H9 (cell line): ENCODE measurements around the gene SEMA3C. TPM values are rescaled to one million over a fixed set of nuclear protein-coding genes. Genes with fewer than 3 reads are reported as not detected.

Experiments
- DNase-seq: peaks from one replicate; pipeline ENCODE4 v3.0.0-alpha.2; 2017
- H2AFZ ChIP-seq: one replicate; pipeline ENCODE4 v1.6.1; 2013; ENCODE audit warnings: mild to moderate bottlenecking, low read length, control low read depth, moderate library complexity
- H2AK5ac ChIP-seq: 2 replicates; pipeline ENCODE4 v1.6.1; 2013; ENCODE audit warnings: low read length, control low read depth, mixed read lengths; ENCODE audit not compliant: insufficient read length
- H2BK120ac ChIP-seq: one replicate; pipeline ENCODE4 v1.6.1; 2013; ENCODE audit warnings: low read depth, mild to moderate bottlenecking, low read length, control low read depth, inconsistent platforms; ENCODE audit not compliant: poor library complexity, severe bottlenecking
- H2BK12ac ChIP-seq: 2 replicates; pipeline ENCODE4 v1.6.1; 2013; ENCODE audit warnings: low read length, control low read depth, mixed read lengths, low read depth; ENCODE audit not compliant: insufficient read length
- H2BK15ac ChIP-seq: 2 replicates; pipeline ENCODE4 v1.6.1; 2013; ENCODE audit warnings: low read depth, low read length, control low read depth
- H2BK20ac ChIP-seq: one replicate; pipeline ENCODE4 v1.6.1; 2013; ENCODE audit warnings: low read depth, mild to moderate bottlenecking, low read length, control low read depth, inconsistent platforms; ENCODE audit not compliant: poor library complexity, severe bottlenecking
- H2BK5ac ChIP-seq: 2 replicates; pipeline ENCODE4 v1.6.1; 2013; ENCODE audit warnings: low read length, control low read depth, mixed read lengths; ENCODE audit not compliant: insufficient read length
- H3K14ac ChIP-seq: 2 replicates; pipeline ENCODE4 v1.6.1; 2013; ENCODE audit warnings: low read length, control low read depth; ENCODE audit not compliant: insufficient read depth
- H3K18ac ChIP-seq: 2 replicates; pipeline ENCODE4 v1.6.1; 2013; ENCODE audit warnings: low read depth, mild to moderate bottlenecking, mixed read lengths, low read length, control low read depth; ENCODE audit not compliant: insufficient read length
- H3K23ac ChIP-seq: 2 replicates; pipeline ENCODE4 v1.6.1; 2013; ENCODE audit warnings: low read length, control low read depth, mixed read lengths, low read depth; ENCODE audit not compliant: insufficient read length
- H3K23me2 ChIP-seq: 2 replicates; pipeline ENCODE4 v1.6.1; 2013; ENCODE audit warnings: low read depth, mild to moderate bottlenecking, mixed read lengths, low read length, control low read depth; ENCODE audit not compliant: insufficient read length, poor library complexity, severe bottlenecking
- H3K27ac ChIP-seq: 2 replicates; pipeline ENCODE4 v1.5.1; 2013; ENCODE audit warnings: low read length, control low read depth, mixed read lengths, low read depth; ENCODE audit not compliant: insufficient read length
- H3K27me3 ChIP-seq: 2 replicates; pipeline ENCODE4 v1.6.1; 2013; ENCODE audit warnings: low read length, control low read depth, inconsistent platforms; ENCODE audit not compliant: insufficient read depth
- H3K4ac ChIP-seq: 2 replicates; pipeline ENCODE4 v1.6.1; 2013; ENCODE audit warnings: low read depth, mild to moderate bottlenecking, control low read depth, inconsistent platforms, low read length, moderate library complexity
- H3K4me1 ChIP-seq: 2 replicates; pipeline ENCODE4 v1.6.1; 2013; ENCODE audit warnings: low read length, control low read depth, inconsistent platforms; ENCODE audit not compliant: insufficient read depth
- H3K4me2 ChIP-seq: 2 replicates; pipeline ENCODE4 v1.6.1; 2013; ENCODE audit warnings: low read length, control low read depth, mixed read lengths; ENCODE audit not compliant: insufficient read length, insufficient read depth
- H3K56ac ChIP-seq: 2 replicates; pipeline ENCODE4 v1.6.1; 2013; ENCODE audit warnings: low read depth, mild to moderate bottlenecking, mixed read lengths, low read length, control low read depth; ENCODE audit not compliant: insufficient read length
- H3K79me1 ChIP-seq: 2 replicates; pipeline ENCODE4 v1.6.1; 2013; ENCODE audit warnings: low read depth, mild to moderate bottlenecking, moderate library complexity, low read length, control low read depth, inconsistent platforms; ENCODE audit not compliant: insufficient read depth, poor library complexity, severe bottlenecking
- H3K79me2 ChIP-seq: 2 replicates; pipeline ENCODE4 v1.6.1; 2013; ENCODE audit warnings: low read length, control low read depth, inconsistent platforms; ENCODE audit not compliant: insufficient read depth
- H3K9ac ChIP-seq: 2 replicates; pipeline ENCODE4 v1.6.1; 2013; ENCODE audit warnings: low read length, control low read depth, mixed read lengths; ENCODE audit not compliant: insufficient read length; ENCODE audit errors: extremely low read depth
- H3K9me3 ChIP-seq: one replicate; pipeline ENCODE4 v1.6.1; 2013; ENCODE audit warnings: low read depth, low read length, inconsistent platforms; ENCODE audit not compliant: control insufficient read depth
- H3T11ph ChIP-seq: one replicate; pipeline ENCODE4 v1.6.1; 2013; ENCODE audit warnings: mild to moderate bottlenecking, low read length, control low read depth, inconsistent platforms
- H4K20me1 ChIP-seq: one replicate; pipeline ENCODE4 v1.6.1; 2013; ENCODE audit not compliant: control insufficient read depth, insufficient read length, insufficient read depth
- H4K5ac ChIP-seq: 2 replicates; pipeline ENCODE4 v1.6.1; 2013; ENCODE audit warnings: low read depth, mild to moderate bottlenecking, mixed read lengths, low read length, control low read depth; ENCODE audit not compliant: insufficient read length
- H4K8ac ChIP-seq: replicated peaks from 2 replicates; pipeline ENCODE4 v1.6.1; 2013; ENCODE audit warnings: low read length, control low read depth, mixed read lengths, low read depth; ENCODE audit not compliant: insufficient read length
- H4K91ac ChIP-seq: 2 replicates; pipeline ENCODE4 v1.6.1; 2013; ENCODE audit warnings: low read depth, mild to moderate bottlenecking, moderate library complexity, mixed read lengths, low read length, control low read depth; ENCODE audit not compliant: insufficient read length
- H3K27ac Mint-ChIP-seq, 3 experiments: 2 replicates in 2 of 3; 3 replicates in 1 of 3; pipeline ENCODE4 v1.8.0; 2020 to 2021; ENCODE audit warnings: mixed read lengths in 3 of 3, mild to moderate bottlenecking in 1 of 3, moderate library complexity in 1 of 3
- H3K27me3 Mint-ChIP-seq: 2 replicates; pipeline ENCODE4 v1.8.0; 2021; ENCODE audit warnings: low read depth, mild to moderate bottlenecking, moderate library complexity, mixed read lengths
- H3K36me3 Mint-ChIP-seq, 3 experiments: 2 replicates in 2 of 3; 3 replicates in 1 of 3; pipeline ENCODE4 v1.8.0; 2020 to 2021; ENCODE audit warnings: low read depth in 3 of 3, mixed read lengths in 3 of 3; ENCODE audit not compliant: insufficient read depth in 1 of 3
- H3K4me1 Mint-ChIP-seq, 2 experiments: 2 replicates each; pipeline ENCODE4 v1.8.0; 2020; ENCODE audit warnings: mixed read lengths in 2 of 2
- H3K4me3 Mint-ChIP-seq, 2 experiments: 2 replicates in 1 of 2; 3 replicates in 1 of 2; pipeline ENCODE4 v1.8.0; 2020 to 2021; ENCODE audit warnings: mild to moderate bottlenecking in 2 of 2, mixed read lengths in 2 of 2, moderate library complexity in 1 of 2
- H3K9me3 Mint-ChIP-seq, 2 experiments: 2 replicates in 1 of 2; 3 replicates in 1 of 2; pipeline ENCODE4 v1.8.0; 2020; ENCODE audit warnings: mild to moderate bottlenecking in 2 of 2, mixed read lengths in 2 of 2, moderate library complexity in 1 of 2
- CTCF ChIP-seq: fragments of 200-600 bp; sonication (generic); conservative IDR thresholded peaks from 3 replicates; pipeline ENCODE4 v1.8.0; 2021; ENCODE audit warnings: antibody characterized with exemption, mild to moderate bottlenecking
- WGBS: extraction: QIAGEN DNeasy Blood & Tissue Kit; methylation state at CpG from one replicate; pipeline ENCODE4 v1.1.7; 2013; ENCODE audit warnings: missing lambda C conversion rate, low lambda C conversion rate, mixed read lengths; ENCODE audit not compliant: insufficient read length; ENCODE audit errors: extremely low coverage; 5-methylcytosine and 5-hydroxymethylcytosine counted together
- total RNA-seq: library from RNA; stranded (reverse); gene quantifications from 2 replicates; pipeline ENCODE4 v1.2.1, GENCODE V29; 2021

The SEMA3C gene
- total RNA-seq, 1 experiment from 2014 or later: 1.6 TPM

DNA sequence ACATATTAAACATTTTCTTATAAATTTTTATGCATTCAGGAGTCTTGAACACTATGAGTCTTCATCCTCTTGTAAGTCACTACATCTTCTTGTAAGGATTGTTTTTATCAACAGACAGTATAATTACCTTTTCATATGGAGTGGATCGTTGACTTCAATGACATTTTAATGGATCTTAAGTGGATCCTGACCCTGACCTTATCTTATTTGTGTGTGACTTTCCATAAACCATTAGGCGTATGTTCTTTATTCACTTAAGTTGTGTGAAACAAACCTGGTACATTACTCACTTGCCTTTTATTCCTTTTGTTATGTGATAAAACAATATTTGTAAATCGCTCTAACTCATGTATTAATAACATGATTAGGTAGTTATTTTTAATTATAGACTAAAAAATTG is 18.5 kb upstream of the SEMA3C start:
- H3K14ac ChIP-seq: no peak overlapping the region
- H3K27ac ChIP-seq: no peak overlapping the region
- no peaks in the 10 kb centered on the region for H4K20me1 ChIP-seq
- H2BK15ac ChIP-seq: no peak overlapping the region
- peaks cover 0 to 4% of the 10 kb centered on the region in 2 experiments; a peak in 2 of 4 replicates for H3K4me1 Mint-ChIP-seq
- H3K23ac ChIP-seq: no peak overlapping the region
- H3K36me3 Mint-ChIP-seq: no peaks in the 10 kb centered on the region
- no peak overlapping the region for H3K4me3 Mint-ChIP-seq
- no peak overlapping the region for H2BK5ac ChIP-seq
- no peak overlapping the region for H2BK12ac ChIP-seq
- no peaks in the 10 kb centered on the region for H3K9me3 Mint-ChIP-seq
- H3K56ac ChIP-seq: no peak overlapping the region
- H3K79me2 ChIP-seq: no peaks in the 10 kb centered on the region
- no peak overlapping the region for H3K9ac ChIP-seq
- no peaks in the 10 kb centered on the region for H3K23me2 ChIP-seq
- no peaks in the 10 kb centered on the region for H3K9me3 ChIP-seq
- DNase-seq: no peak
- no peak overlapping the region for H3K18ac ChIP-seq
- H3K4me2 ChIP-seq: no peak overlapping the region
- no peak overlapping the region for H2BK120ac ChIP-seq
- no peak overlapping the region for H4K8ac ChIP-seq
- H3T11ph ChIP-seq: no peak overlapping the region
- no peak overlapping the region for H2BK20ac ChIP-seq
- H3K4me1 ChIP-seq: no peaks in the 10 kb centered on the region
- H4K91ac ChIP-seq: no peak overlapping the region
- no CpG with 5 or more reads among the region's 3 CpGs for WGBS
- no peak overlapping the region for H4K5ac ChIP-seq
- no peak overlapping the region for H3K4ac ChIP-seq
- no peak for TF ChIP-seq CTCF
- no peaks in the 10 kb centered on the region for H3K27me3 ChIP-seq
- no peaks in the 10 kb centered on the region; the same call in 1 of the 2 replicates for H3K27me3 Mint-ChIP-seq
- H2AK5ac ChIP-seq: no peak overlapping the region
- no peaks in the 10 kb centered on the region for H3K79me1 ChIP-seq
- no peak overlapping the region for H3K27ac Mint-ChIP-seq
- no peak overlapping the region for H2AFZ ChIP-seq
